ENCODE results near the gene HSP90AB1.

Gene HSP90AB1

GRCh38 chr6:44269178-44269920, 22.4 kb downstream of the HSP90AB1 start:
- peak; percentile 58 to 77 for DNase-seq

GRCh38 chr6:44269921-44270525, 23.1 kb downstream of the HSP90AB1 start, which contains the start of gene TMEM151B:
Gene TMEM151B (plus strand): TSS chr6:44270450. CDS start chr6:44270743, 293 bp downstream.
- no peak for DNase-seq

- DNase-seq = no peak
Observed at GRCh38 chr6:44270526-44271405, 23.9 kb downstream of the HSP90AB1 start.

- no peak for DNase-seq
Observed at GRCh38 chr6:44271406-44271723, 24.5 kb downstream of the HSP90AB1 start.

GRCh38 chr6:44271914-44272313, 25.0 kb downstream of the HSP90AB1 start:
- no peak for DNase-seq

- no peak for DNase-seq
Observed at GRCh38 chr6:44272529-44272928, 25.6 kb downstream of the HSP90AB1 start.

- DNase-seq = no peak
Observed at GRCh38 chr6:44272999-44273566, 26.2 kb downstream of the HSP90AB1 start.

GRCh38 chr6:44273617-44274016, 26.7 kb downstream of the HSP90AB1 start:
- DNase-seq = no peak

- no peak for DNase-seq
Observed at GRCh38 chr6:44275271-44275748, 28.4 kb downstream of the HSP90AB1 start.

GRCh38 chr6:44275749-44276648, 29.1 kb downstream of the HSP90AB1 start:
- peak in 1 of 2 donors; percentile 21 for DNase-seq

- DNase-seq = no peak
Observed at GRCh38 chr6:44276667-44277640, 30.1 kb downstream of the HSP90AB1 start.

- DNase-seq = no peak
Observed at GRCh38 chr6:44277763-44278162, 30.9 kb downstream of the HSP90AB1 start.

- DNase-seq = no peak
Observed at GRCh38 chr6:44278315-44278714, 31.4 kb downstream of the HSP90AB1 start.

- DNase-seq = peak; percentile 42 to 49
Observed at GRCh38 chr6:44278774-44279697, 32.1 kb downstream of the HSP90AB1 start.

GRCh38 chr6:44284121-44284520, 37.2 kb downstream of the HSP90AB1 start:
- DNase-seq = peak; percentile 26 to 63

GRCh38 chr6:44284867-44285266, 38.0 kb downstream of the HSP90AB1 start:
- DNase-seq = no peak

GRCh38 chr6:44285552-44286284, 38.8 kb downstream of the HSP90AB1 start:
- peak in 1 of 2 donors; percentile 21 for DNase-seq

GRCh38 chr6:44286285-44286565, 39.3 kb downstream of the HSP90AB1 start:
- DNase-seq = no peak

- DNase-seq = no peak
Observed at GRCh38 chr6:44286747-44287146, 39.8 kb downstream of the HSP90AB1 start.

All from inflammatory macrophage (primary cell).